ENCODE measurements around the gene CDC42EP4.

Gene CDC42EP4

DNA sequence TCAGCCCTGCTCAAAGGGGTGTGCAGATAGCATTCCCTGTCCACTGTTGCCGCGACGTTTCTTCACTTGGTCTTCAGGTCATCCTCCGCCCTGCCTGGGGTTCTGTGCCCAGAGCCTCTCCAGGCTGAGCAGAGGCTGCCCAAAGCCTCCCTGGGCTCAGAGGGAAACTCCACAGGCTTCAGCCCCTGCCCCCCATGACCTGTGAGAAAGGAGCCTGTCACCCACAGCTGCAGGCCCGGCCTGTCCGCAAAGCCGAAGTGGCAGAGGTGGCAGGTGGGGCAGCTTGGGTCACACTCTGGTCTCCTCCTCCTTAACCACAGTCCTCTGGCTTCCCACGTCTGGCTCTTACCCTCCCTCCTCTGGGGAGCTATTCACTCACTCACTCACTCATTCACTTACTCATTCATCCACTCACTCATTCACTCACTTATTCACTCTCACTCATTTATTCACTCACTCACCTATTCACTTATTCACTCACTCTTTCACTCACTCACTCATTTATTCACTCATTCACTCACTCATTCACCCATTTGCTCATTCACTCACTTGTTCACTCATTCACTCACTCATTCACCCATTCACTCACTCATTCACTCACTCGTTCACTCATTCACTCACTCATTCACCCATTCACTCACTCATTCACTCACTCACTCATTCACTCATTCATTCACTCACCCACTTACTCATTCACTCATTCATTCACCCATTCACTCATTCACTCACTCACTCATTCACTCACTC, 43.0 kb downstream of the CDC42EP4 start:
- no peaks in the 10 kb centered on the region for H4K20me1 ChIP-seq (ENCODE audit: control insufficient read depth, insufficient read depth, low read depth, low read length)
- H3F3A ChIP-seq (ENCODE audit: control insufficient read depth, insufficient read depth): no peaks in the 10 kb centered on the region
- H3K9me3 ChIP-seq (ENCODE audit: control insufficient read depth, insufficient read depth, low read length): no peaks in the 10 kb centered on the region
- no peaks in the 10 kb centered on the region for H3K9me2 ChIP-seq (replicated peaks; ENCODE audit: control insufficient read depth, low read length)
- H3K4me3 ChIP-seq (ENCODE audit: low read length): no peak overlapping the region
- H3K27ac ChIP-seq (ENCODE audit: low read depth, low read length): no peak overlapping the region
- no peak overlapping the region for H3K4me2 ChIP-seq (ENCODE audit: low read length)
- H3K36me3 ChIP-seq (ENCODE audit: control insufficient read depth, low read length): no peaks in the 10 kb centered on the region
- H3K79me2 ChIP-seq (ENCODE audit: control insufficient read depth, low read length): no peaks in the 10 kb centered on the region
- peaks cover 9% of the 10 kb centered on the region for H3K4me1 ChIP-seq (ENCODE audit: control insufficient read depth, low read length)
- no peaks in the 10 kb centered on the region for H3K27me3 ChIP-seq (ENCODE audit: control insufficient read depth, low read length)
- TF ChIP-seq, protein P1, sequence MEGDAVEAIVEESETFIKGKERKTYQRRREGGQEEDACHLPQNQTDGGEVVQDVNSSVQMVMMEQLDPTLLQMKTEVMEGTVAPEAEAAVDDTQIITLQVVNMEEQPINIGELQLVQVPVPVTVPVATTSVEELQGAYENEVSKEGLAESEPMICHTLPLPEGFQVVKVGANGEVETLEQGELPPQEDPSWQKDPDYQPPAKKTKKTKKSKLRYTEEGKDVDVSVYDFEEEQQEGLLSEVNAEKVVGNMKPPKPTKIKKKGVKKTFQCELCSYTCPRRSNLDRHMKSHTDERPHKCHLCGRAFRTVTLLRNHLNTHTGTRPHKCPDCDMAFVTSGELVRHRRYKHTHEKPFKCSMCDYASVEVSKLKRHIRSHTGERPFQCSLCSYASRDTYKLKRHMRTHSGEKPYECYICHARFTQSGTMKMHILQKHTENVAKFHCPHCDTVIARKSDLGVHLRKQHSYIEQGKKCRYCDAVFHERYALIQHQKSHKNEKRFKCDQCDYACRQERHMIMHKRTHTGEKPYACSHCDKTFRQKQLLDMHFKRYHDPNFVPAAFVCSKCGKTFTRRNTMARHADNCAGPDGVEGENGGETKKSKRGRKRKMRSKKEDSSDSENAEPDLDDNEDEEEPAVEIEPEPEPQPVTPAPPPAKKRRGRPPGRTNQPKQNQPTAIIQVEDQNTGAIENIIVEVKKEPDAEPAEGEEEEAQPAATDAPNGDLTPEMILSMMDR (IDR thresholded peaks at IDR 0.05; ENCODE audit: low read depth, low read length, poor library complexity, severe bottlenecking): no peak
- TF ChIP-seq EZH2phosphoT487 (IDR thresholded peaks at IDR 0.05; ENCODE audit: borderline replicate concordance, low read length): no peak

DNA sequence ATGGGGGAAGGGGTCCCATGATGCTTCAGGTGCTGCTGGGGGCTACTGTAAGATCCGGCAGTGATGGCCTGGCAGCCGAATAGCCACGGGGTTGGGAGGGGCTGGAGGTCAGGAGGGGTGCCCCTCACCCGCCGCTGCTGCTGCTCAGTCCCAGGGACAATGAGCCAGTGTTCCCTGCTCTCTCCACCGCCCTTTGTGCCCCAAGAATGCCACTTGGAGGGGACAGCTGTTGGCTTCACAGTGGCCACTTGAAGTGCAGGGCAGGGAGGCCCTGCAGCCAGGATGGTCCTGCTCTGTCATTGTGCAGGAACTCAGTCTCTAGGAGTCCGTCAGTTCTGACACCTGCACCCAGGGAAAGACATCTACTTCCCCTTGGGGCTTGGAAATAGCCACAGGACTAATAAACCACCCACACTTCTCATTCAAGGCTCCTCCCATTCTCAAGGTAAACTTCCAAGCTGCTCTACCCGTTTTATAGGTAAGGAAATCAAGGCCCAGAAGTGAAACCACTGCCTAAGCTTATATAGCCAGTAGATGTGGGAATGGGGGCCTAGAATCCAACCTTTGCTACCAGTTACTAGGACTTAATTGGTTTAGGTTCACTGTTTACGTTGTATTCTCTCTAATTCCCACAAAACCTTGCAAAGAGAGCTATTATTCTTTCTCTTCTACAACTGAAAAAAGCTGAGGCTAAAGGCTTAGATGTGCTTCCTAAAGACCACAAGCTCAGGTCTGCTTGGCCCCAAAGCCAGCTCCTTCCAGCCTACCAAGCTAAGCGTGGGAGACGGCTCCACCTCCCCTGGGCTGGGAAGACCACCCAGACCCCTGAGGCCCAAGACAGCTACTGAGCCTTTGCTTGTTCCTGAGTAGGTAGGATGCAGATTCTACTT, 43.9 kb downstream of the CDC42EP4 start:
- no peak overlapping the region for H3K4me2 ChIP-seq (ENCODE audit: low read length)
- H3K79me2 ChIP-seq (ENCODE audit: control insufficient read depth, low read length): no peaks in the 10 kb centered on the region
- no peaks in the 10 kb centered on the region for H4K20me1 ChIP-seq (ENCODE audit: control insufficient read depth, insufficient read depth, low read depth, low read length)
- no peak overlapping the region for H3K27ac ChIP-seq (ENCODE audit: low read depth, low read length)
- no peak overlapping the region for H3K4me3 ChIP-seq (ENCODE audit: low read length)
- TF ChIP-seq, protein P1 (IDR thresholded peaks at IDR 0.05; ENCODE audit: low read depth, low read length, poor library complexity, severe bottlenecking): no peak
- no peak for TF ChIP-seq EZH2phosphoT487 (IDR thresholded peaks at IDR 0.05; ENCODE audit: borderline replicate concordance, low read length)
- H3K9me2 ChIP-seq (replicated peaks; ENCODE audit: control insufficient read depth, low read length): no peaks in the 10 kb centered on the region
- no peaks in the 10 kb centered on the region for H3K36me3 ChIP-seq (ENCODE audit: control insufficient read depth, low read length)
- peaks cover 9% of the 10 kb centered on the region for H3K4me1 ChIP-seq (ENCODE audit: control insufficient read depth, low read length)
- H3K9me3 ChIP-seq (ENCODE audit: control insufficient read depth, insufficient read depth, low read length): no peaks in the 10 kb centered on the region
- no peaks in the 10 kb centered on the region for H3F3A ChIP-seq (ENCODE audit: control insufficient read depth, insufficient read depth)
- H3K27me3 ChIP-seq (ENCODE audit: control insufficient read depth, low read length): no peaks in the 10 kb centered on the region

DNA sequence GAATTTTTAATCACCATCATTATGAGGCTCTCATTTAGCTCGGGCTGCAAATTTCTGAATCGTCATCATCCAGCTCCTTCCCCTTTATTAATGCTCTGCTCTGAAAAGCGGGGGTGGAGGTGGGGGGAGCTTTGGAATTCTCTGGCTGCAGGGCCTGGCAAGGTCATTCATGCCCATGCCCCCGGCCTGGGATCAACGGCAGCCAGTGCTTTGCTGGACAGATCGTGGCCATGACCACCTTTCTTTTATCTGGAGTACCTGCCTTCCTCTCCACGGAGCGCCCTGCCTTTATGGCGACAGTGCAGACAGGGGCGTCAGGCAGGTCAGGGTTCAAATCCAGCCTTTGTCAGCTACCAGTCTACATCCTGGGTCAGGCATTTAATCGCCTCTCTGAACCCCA, 45.0 kb downstream of the CDC42EP4 start:
- TF ChIP-seq, protein P1 (IDR thresholded peaks at IDR 0.05; ENCODE audit: low read depth, low read length, poor library complexity, severe bottlenecking): no peak
- TF ChIP-seq EZH2phosphoT487 (IDR thresholded peaks at IDR 0.05; ENCODE audit: borderline replicate concordance, low read length): no peak
- peaks cover 9% of the 10 kb centered on the region for H3K4me1 ChIP-seq (ENCODE audit: control insufficient read depth, low read length)
- H3K27me3 ChIP-seq (ENCODE audit: control insufficient read depth, low read length): no peaks in the 10 kb centered on the region
- H3F3A ChIP-seq (ENCODE audit: control insufficient read depth, insufficient read depth): no peaks in the 10 kb centered on the region
- H3K4me2 ChIP-seq (ENCODE audit: low read length): no peak overlapping the region
- no peak overlapping the region for H3K4me3 ChIP-seq (ENCODE audit: low read length)
- no peaks in the 10 kb centered on the region for H3K9me3 ChIP-seq (ENCODE audit: control insufficient read depth, insufficient read depth, low read length)
- no peak overlapping the region for H3K27ac ChIP-seq (ENCODE audit: low read depth, low read length)
- no peaks in the 10 kb centered on the region for H3K79me2 ChIP-seq (ENCODE audit: control insufficient read depth, low read length)
- H3K9me2 ChIP-seq (replicated peaks; ENCODE audit: control insufficient read depth, low read length): no peaks in the 10 kb centered on the region
- H4K20me1 ChIP-seq (ENCODE audit: control insufficient read depth, insufficient read depth, low read depth, low read length): no peaks in the 10 kb centered on the region
- no peaks in the 10 kb centered on the region for H3K36me3 ChIP-seq (ENCODE audit: control insufficient read depth, low read length)

Data from DOHH2 (cell line).